Muscle layer of colon (tissue), 2 donors: ENCODE measurements around the gene ZNF429.
"Not testable (repeated sequence)": the region's sequence is repeated elsewhere in the genome, so short reads cannot be mapped to it uniquely, and the experiment has no call there.

Experiments
- H3K27ac ChIP-seq: one replicate; pipeline ENCODE4 v1.7.0; 2013; ENCODE audit warnings: low read depth, mild to moderate bottlenecking, low read length, moderate library complexity
- H3K27me3 ChIP-seq, 2 donors: one replicate each; pipeline ENCODE4 v1.7.0; 2013; ENCODE audit warnings: low read length in 2 of 2, mild to moderate bottlenecking in 2 of 2; ENCODE audit not compliant: insufficient read depth in 2 of 2, control insufficient read depth in 1 of 2
- H3K36me3 ChIP-seq: one replicate; pipeline ENCODE4 v1.7.0; 2013; ENCODE audit warnings: mild to moderate bottlenecking, low read length; ENCODE audit not compliant: insufficient read depth
- H3K4me1 ChIP-seq: one replicate; pipeline ENCODE4 v1.7.0; 2013; ENCODE audit warnings: mild to moderate bottlenecking, low read length; ENCODE audit not compliant: insufficient read depth
- H3K4me3 ChIP-seq, 2 donors: one replicate each; pipeline ENCODE4 v1.7.0; 2013; ENCODE audit warnings: low read length in 2 of 2, low read depth in 1 of 2, mild to moderate bottlenecking in 1 of 2, moderate library complexity in 1 of 2
- H3K9ac ChIP-seq: one replicate; pipeline ENCODE4 v1.7.0; 2013; ENCODE audit warnings: low read length
- H3K9me3 ChIP-seq: one replicate; pipeline ENCODE4 v1.7.0; 2013; ENCODE audit warnings: mild to moderate bottlenecking, low read length
- donor health status: abdominal sarcoma.
- donor health status: Adenocarcinoma of cecum.

Gene ZNF429

DNA sequence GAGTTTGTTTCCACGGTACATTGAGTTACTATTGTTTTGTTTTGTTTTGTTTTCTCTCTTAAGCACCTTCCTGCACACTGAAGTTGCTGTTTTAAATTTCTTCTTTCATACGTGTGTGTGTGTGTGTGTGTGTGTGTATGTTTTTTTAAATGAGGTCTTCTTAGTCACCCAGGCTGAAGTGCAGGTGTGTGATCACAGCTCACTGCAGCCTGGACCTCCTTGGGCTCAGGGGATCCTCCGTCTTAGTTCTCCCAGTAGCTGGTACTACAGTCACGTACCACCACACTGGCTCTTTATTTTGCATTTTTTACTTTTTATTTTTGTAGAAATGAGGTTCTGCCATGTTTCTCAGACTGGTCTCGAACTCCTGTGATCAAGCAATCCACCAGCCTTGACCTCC is 20.8 kb upstream of the ZNF429 start:
- H3K27me3 ChIP-seq: no peaks in the 10 kb centered on the region
- no peaks in the 10 kb centered on the region for H3K4me1 ChIP-seq
- H3K27ac ChIP-seq: no peak overlapping the region
- H3K9ac ChIP-seq: no peak overlapping the region
- no peaks in the 10 kb centered on the region for H3K9me3 ChIP-seq
- no peak overlapping the region for H3K4me3 ChIP-seq
- H3K36me3 ChIP-seq: no peaks in the 10 kb centered on the region

DNA sequence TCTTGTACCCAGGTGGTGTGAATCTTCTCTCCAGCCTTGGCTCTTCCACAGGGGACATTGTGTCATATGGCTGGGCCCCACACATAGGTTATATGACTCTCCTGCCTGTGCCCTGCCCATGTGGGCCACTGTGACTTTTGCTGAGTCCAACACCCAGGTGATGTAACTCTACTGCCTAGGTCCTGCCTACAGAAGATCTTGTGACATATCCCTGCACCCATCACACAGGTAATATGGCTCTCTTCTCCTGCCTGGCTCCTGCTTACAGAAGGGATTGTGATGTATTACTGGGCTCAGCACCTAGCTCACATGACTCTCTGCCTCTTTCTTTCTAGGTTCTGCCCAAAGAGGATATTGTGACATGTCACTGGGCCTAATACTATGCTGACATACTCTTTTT is 19.5 kb upstream of the ZNF429 start:
- Histone ChIP-seq H3K27me3 (no peaks in the 10 kb centered on the region), H3K27ac (no peak overlapping the region), H3K9ac (no peak overlapping the region), H3K36me3 (no peaks in the 10 kb centered on the region), H3K4me3 (no peak overlapping the region), H3K9me3 (no peaks in the 10 kb centered on the region), H3K4me1 (no peaks in the 10 kb centered on the region)

DNA sequence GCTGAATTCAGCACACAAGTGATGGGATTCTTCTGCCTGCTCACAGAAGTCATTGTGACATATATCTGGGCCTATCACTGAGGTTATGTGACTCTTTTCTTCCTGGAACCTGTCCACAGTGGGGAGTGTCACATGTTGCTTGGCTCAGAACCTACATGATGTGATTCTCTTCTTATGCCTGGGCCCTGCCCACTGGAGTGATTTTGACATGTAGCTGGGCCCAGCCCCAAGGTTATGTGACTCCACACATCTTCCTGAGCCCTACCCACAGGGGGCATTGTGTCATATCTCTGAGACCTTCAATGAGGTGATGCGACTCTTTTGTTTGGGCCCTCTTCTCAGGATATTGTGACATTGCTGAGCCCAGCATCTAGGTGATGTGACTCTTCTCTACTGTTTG is 17.4 kb upstream of the ZNF429 start:
- Histone ChIP-seq H3K27ac (no peak overlapping the region), H3K4me1 (no peaks in the 10 kb centered on the region), H3K4me3 (no peak overlapping the region), H3K27me3 (no peaks in the 10 kb centered on the region), H3K9ac (no peak overlapping the region), H3K9me3 (no peaks in the 10 kb centered on the region), H3K36me3 (no peaks in the 10 kb centered on the region)

DNA sequence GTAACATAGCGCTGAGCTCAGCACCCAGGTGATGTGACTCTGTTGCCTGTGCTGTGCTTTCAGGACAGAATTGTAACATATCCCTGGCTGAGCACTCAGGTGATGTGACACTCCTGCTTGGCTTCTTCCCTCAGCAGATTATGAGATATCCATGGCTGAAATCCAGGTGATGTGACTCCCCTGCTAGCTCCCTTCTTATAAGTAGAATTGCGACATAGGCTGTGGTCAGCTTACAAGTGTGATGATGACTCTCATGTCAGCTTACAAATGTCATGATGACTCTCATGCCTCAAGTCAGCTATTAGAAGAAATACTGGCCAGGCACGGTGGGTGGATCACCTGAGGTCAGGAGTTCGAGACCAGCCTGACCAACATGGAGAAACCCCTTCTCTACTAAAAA is 14.3 kb upstream of the ZNF429 start:
- Histone ChIP-seq H3K27me3 (no peaks in the 10 kb centered on the region), H3K27ac (no peak overlapping the region)

DNA sequence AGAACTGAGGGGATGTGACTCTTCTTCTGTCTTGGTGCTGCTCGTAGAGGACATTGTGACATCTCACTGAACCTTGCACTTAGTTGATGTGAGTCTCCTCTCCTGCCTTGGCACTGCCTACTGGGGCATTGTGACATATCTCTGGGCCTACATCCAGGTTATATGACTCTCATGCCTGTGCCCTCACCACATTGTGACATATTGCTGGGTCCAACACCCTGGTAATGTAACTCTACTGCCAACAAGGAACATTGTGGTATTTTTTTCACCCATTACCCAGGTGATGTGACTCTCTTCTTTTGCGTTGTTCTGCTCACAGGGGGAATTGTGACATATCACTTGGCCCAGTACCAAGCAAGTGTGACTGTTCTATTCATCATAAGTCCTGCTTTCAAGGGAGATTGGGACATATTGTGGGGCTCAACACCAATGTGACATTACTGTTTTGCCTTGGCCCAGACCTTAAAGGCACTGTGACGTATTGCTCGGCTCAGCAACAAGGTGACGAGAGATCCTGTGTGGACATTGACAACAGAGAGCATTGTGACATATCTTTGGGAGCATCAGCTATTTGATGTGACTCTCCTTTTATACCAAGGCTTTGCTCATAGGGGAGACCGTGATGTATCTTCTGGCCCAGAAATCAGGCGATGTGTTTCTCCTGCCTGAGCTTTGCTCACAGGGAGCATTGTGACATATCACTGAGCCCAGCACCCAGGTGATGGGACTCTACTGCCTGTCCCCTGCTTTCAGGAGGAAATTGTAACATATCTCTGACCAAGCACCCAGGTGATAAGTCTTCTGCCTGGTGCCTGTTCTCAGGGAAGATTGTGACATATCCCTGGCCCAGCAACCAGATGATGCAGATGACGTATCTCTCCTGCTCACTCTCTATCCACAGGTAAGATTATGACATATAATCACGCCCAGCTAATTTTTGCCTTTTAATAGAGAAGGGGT is 12.2 kb upstream of the ZNF429 start:
- H3K9me3 ChIP-seq: no peaks in the 10 kb centered on the region
- no peaks in the 10 kb centered on the region for H3K36me3 ChIP-seq
- no peaks in the 10 kb centered on the region for H3K4me1 ChIP-seq
- no peak overlapping the region for H3K4me3 ChIP-seq
- H3K27me3 ChIP-seq: no peaks in the 10 kb centered on the region
- H3K9ac ChIP-seq: no peak overlapping the region
- no peak overlapping the region for H3K27ac ChIP-seq

More for the DNA sequence above, 14.3 kb upstream of the ZNF429 start:
- Histone ChIP-seq H3K9me3 (no peaks in the 10 kb centered on the region), H3K36me3 (no peaks in the 10 kb centered on the region), H3K9ac (no peak overlapping the region), H3K4me3 (no peak overlapping the region), H3K4me1 (no peaks in the 10 kb centered on the region)

DNA sequence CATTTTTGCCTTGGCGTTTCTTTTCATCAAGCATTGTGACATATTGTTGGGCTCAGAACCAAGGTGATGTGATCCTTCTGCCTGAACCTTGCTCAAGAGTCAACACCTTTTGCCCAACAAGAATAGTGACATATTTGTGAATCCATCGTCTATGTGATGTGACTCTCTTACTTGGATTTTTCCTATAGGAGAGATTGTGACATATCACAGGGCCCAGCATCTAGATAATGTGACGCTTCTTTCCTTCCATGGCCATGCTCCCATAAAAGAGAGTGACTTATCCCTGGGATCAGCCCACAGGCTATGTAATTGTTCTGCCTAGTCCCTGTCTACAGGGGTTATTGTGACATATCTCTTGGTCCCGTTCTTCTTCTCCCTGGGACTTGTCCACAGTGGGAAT is 8.5 kb upstream of the ZNF429 start:
- H3K9ac ChIP-seq: no peak overlapping the region
- H3K36me3 ChIP-seq: no peaks in the 10 kb centered on the region
- H3K9me3 ChIP-seq: no peaks in the 10 kb centered on the region
- H3K27me3 ChIP-seq: no peaks in the 10 kb centered on the region
- H3K4me3 ChIP-seq: no peak overlapping the region
- H3K4me1 ChIP-seq: no peaks in the 10 kb centered on the region
- no peak overlapping the region for H3K27ac ChIP-seq

DNA sequence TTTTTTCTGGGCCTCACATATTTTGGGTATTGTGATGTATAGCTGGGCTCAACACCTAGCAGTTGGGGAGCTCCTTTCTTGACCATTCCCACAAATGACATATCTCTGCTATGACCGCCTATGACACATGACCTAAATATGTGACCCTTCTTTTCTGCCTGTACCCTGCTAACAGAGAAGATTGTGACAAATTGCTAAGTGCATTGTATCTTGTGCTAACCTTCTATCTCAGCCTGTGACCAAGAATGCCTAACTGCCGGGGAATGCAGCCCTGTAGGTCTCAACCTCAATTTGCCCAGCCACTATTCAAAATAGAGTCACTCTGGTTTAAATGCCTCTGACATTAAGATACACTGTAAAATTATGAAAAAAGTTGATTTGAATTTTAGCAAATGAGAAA is 6.8 kb upstream of the ZNF429 start:
- Histone ChIP-seq H3K4me1 (no peaks in the 10 kb centered on the region), H3K27me3 (no peaks in the 10 kb centered on the region), H3K9ac (no peak overlapping the region), H3K27ac (no peak overlapping the region), H3K4me3 (no peak overlapping the region), H3K36me3 (no peaks in the 10 kb centered on the region), H3K9me3 (no peaks in the 10 kb centered on the region)

DNA sequence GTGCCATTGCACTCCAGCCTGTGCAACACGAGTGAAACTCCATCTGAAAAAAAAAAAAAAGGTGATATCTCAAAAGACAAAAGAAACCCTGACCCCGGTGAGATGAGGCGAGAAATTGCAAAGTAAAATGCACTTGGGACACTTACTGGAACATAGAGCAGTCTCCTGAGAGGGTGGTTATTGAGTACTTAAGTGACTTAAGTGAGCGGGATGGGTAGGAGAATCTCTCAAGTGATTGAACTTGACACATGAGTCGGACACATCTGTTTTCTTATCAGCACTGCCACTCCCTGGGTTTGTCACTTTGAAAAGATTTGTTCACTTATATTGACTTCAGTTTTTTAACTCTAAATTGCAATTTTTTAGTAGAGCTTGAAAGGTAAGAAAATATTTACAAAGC is 2.8 kb downstream of the ZNF429 start:
- H3K9ac ChIP-seq: no peak overlapping the region
- no peaks in the 10 kb centered on the region for H3K9me3 ChIP-seq
- no peak overlapping the region for H3K4me3 ChIP-seq
- H3K27ac ChIP-seq: no peak overlapping the region
- H3K4me1 ChIP-seq: peaks cover 11% of the 10 kb centered on the region
- H3K27me3 ChIP-seq: no peaks in the 10 kb centered on the region
- no peaks in the 10 kb centered on the region for H3K36me3 ChIP-seq

DNA sequence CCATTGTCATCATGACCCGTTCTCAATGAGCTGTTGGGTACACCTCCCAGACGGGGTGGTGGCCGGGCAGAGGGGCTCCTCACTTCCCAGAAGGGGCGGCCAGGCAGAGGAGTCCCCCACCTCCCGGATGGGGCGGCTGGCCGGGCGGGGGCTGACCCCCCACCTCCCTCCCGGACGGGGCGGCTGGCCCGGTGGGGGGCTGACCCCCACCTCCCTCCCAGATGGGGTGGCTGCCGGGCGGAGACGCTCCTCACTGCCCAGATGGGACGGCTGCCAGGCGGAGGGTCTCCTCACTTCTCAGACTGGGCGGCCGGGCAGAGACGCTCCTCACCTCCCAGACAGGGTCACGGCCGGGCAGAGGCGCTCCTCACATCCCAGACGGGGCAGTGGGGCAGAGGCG is 5.7 kb downstream of the ZNF429 start:
- H3K27me3 ChIP-seq, H3K4me3 ChIP-seq, H3K9me3 ChIP-seq, H3K27ac ChIP-seq, H3K9ac ChIP-seq, H3K36me3 ChIP-seq: not testable (repeated sequence)
- peaks cover 18% of the 10 kb centered on the region for H3K4me1 ChIP-seq

DNA sequence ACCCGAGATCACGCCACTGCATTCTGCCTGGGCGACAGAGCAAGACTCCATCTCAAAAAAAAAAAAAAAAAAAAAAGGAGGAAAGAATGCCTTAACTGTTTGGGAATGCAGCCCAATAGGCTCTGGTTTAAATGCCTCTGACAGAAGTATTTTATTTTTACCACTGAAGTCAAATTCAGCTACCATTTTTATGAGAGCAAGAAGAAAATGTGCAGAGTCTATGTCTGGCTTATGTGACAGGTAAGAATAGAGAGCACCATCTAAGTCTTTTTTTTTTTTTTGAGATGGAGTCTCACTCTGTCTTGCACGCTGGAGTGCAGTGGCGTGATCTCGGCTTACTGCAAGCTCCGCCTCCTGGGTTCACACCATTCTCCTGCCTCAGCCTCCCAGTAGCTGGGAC is 7.2 kb downstream of the ZNF429 start:
- H3K4me3 ChIP-seq, H3K9me3 ChIP-seq, H3K9ac ChIP-seq, H3K36me3 ChIP-seq, H3K4me1 ChIP-seq, H3K27ac ChIP-seq, H3K27me3 ChIP-seq: not testable (repeated sequence)

DNA sequence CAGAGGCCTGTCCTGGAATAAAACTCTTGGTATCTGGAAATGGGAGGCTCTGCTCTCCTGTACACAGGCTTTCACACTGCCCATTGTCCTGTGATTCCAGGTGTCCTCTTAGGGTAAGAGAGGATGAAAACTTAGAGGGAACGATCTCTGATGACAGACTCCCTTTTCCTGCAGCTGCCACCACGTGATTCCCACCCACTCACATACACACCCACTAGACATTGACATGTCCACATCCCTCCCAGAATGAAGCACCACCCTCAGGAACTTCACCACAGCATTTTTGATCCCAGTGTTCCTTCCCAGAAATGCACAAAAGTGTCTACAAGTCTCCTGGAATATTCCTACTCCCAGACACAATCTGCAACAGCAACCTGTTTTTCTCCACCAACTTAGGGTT is 8.2 kb downstream of the ZNF429 start:
- Histone ChIP-seq H3K36me3 (no peaks in the 10 kb centered on the region), H3K4me3 (no peak overlapping the region)

DNA sequence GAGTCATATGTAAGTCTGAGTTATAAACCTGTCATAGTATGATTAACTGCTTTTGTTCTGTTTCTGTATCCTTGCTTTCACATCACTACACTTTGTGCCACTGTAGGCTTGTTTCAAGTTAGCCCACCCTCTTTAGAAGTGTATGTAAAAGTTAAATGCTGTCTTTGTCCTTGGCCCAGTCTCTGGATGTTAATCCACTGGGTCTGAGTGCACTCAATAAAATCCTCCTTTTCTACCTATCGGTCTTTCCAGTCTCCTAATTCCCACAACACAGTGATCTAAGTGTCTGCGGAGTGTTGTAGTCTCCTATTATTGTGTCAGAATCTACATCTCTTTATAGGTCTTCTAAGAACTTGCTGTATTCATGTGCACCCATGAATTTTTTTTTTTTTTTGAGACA is 14.1 kb downstream of the ZNF429 start:
- Histone ChIP-seq H3K4me1 (no peaks in the 10 kb centered on the region), H3K4me3 (no peak overlapping the region), H3K27me3 (no peaks in the 10 kb centered on the region), H3K36me3 (peaks cover 17% of the 10 kb centered on the region), H3K9ac (no peak overlapping the region), H3K9me3 (no peaks in the 10 kb centered on the region), H3K27ac (no peak overlapping the region)

More for the DNA sequence above, 8.2 kb downstream of the ZNF429 start:
- no peaks in the 10 kb centered on the region for H3K27me3 ChIP-seq
- H3K4me1 ChIP-seq: peaks cover 9% of the 10 kb centered on the region
- no peak overlapping the region for H3K9ac ChIP-seq
- no peaks in the 10 kb centered on the region for H3K9me3 ChIP-seq
- H3K27ac ChIP-seq: no peak overlapping the region
